NCI-H187 (cell line): ENCODE measurements around the gene MTMR3.

Experiments
- DNase-seq, 2 experiments: peaks; one replicate each; lab custom pipeline; 2025; lab: John Stamatoyannopoulos, UW

MTMR3 gene

GRCh38 chr22:29870574-29870973, 12.4 kb upstream of the MTMR3 start:
- DNase-seq, result no peak

- DNase-seq, result peak; percentile 34 to 44
Observed at GRCh38 chr22:29871684-29872083, 11.3 kb upstream of the MTMR3 start.

GRCh38 chr22:29872144-29872893, 10.7 kb upstream of the MTMR3 start:
- no peak for DNase-seq

- no peak for DNase-seq
Observed at GRCh38 chr22:29872989-29873388, 10.0 kb upstream of the MTMR3 start.

GRCh38 chr22:29873943-29874342, 9.0 kb upstream of the MTMR3 start:
- no peak for DNase-seq

- DNase-seq, result no peak
Observed at GRCh38 chr22:29877620-29878019, 5.4 kb upstream of the MTMR3 start.

GRCh38 chr22:29879753-29880152, 3.2 kb upstream of the MTMR3 start:
- no peak for DNase-seq

GRCh38 chr22:29882716-29883044, 294 bp upstream of the MTMR3 start:
- DNase-seq, result no peak

- no peak for DNase-seq
Observed at GRCh38 chr22:29883775-29884097, 762 bp downstream of the MTMR3 start.

- DNase-seq, result no peak
Observed at GRCh38 chr22:29885610-29886009, 2.6 kb downstream of the MTMR3 start.

- no peak for DNase-seq
Observed at GRCh38 chr22:29886596-29886995, 3.6 kb downstream of the MTMR3 start.

GRCh38 chr22:29887358-29887757, 4.4 kb downstream of the MTMR3 start:
- DNase-seq, result no peak

GRCh38 chr22:29890760-29891159, 7.8 kb downstream of the MTMR3 start:
- DNase-seq, result no peak

GRCh38 chr22:29892315-29893156, 9.6 kb downstream of the MTMR3 start:
- no peak for DNase-seq

GRCh38 chr22:29901354-29901753, 18.4 kb downstream of the MTMR3 start:
- no peak for DNase-seq

GRCh38 chr22:29903371-29903770, 20.4 kb downstream of the MTMR3 start:
- DNase-seq, result no peak

- DNase-seq, result no peak
Observed at GRCh38 chr22:29904020-29904419, 21.0 kb downstream of the MTMR3 start.

GRCh38 chr22:29907753-29908515, 25.0 kb downstream of the MTMR3 start:
- DNase-seq, result peak; percentile 20 to 23

GRCh38 chr22:29912141-29912540, 29.2 kb downstream of the MTMR3 start:
- DNase-seq, result no peak

GRCh38 chr22:29912605-29913398, 29.8 kb downstream of the MTMR3 start:
- DNase-seq, result no peak

- DNase-seq, result no peak
Observed at GRCh38 chr22:29914165-29914564, 31.2 kb downstream of the MTMR3 start.

GRCh38 chr22:29914991-29915533, 32.1 kb downstream of the MTMR3 start:
- no peak for DNase-seq
